Upper lobe of left lung (tissue), 6 donors: Measurements from ENCODE around the gene KCNT1. TPM values are rescaled to one million over a fixed set of nuclear protein-coding genes. Genes with fewer than 3 reads are reported as not detected.

Source experiments
- ATAC-seq, 2 donors: fragments of 200-7000 bp; cut with Tn5 transposase; one replicate each; pipeline ENCODE4 v1.9.1; 2022; ENCODE audit warnings: mild to moderate bottlenecking in 2 of 2, moderate library complexity in 2 of 2; ENCODE audit not compliant: low FRiP score in 2 of 2
- DNase-seq, 2 donors: peaks; one replicate each; pipeline ENCODE4 v3.0.0-alpha.2; 2019 to 2020
- H3K27ac ChIP-seq, 4 donors: fragments of 200-600 bp; sonication (generic); one replicate each; pipeline ENCODE4 v1.5.1; 2016 to 2019
- H3K27me3 ChIP-seq, 4 donors: fragments of 200-600 bp; sonication (generic); one replicate each; pipeline ENCODE4 v1.5.1; 2017 to 2019
- H3K36me3 ChIP-seq, 4 donors: fragments of 200-600 bp; sonication (generic); one replicate each; pipeline ENCODE4 v1.5.1; 2016 to 2019
- H3K4me1 ChIP-seq, 4 donors: fragments of 200-600 bp; sonication (generic); one replicate each; pipeline ENCODE4 v1.5.1; 2018 to 2019
- H3K4me3 ChIP-seq, 4 donors: fragments of 200-600 bp; sonication (generic); one replicate each; pipeline ENCODE4 v1.5.1; 2017 to 2019; ENCODE audit warnings: mild to moderate bottlenecking in 2 of 4, moderate library complexity in 1 of 4
- H3K9me3 ChIP-seq, 4 donors: fragments of 200-600 bp; sonication (generic); one replicate each; pipeline ENCODE4 v1.5.1; 2018 to 2019
- CTCF ChIP-seq, 6 experiments: fragments of 450-650 bp in 4 of 6; fragments of 200-600 bp in 2 of 6; sonication (generic) in 2 of 6; IDR thresholded peaks; one replicate each; pipeline ENCODE4 v1.5.1; 2016 to 2019; ENCODE audit warnings: antibody characterized with exemption in 6 of 6
- EP300 ChIP-seq, 4 donors: sonication (generic); formaldehyde crosslinking; IDR thresholded peaks; one replicate each; pipeline ENCODE4 v1.5.1; 2017; ENCODE audit warnings: antibody characterized with exemption in 4 of 4, control low read depth in 2 of 4
- POLR2A ChIP-seq, 4 donors: fragments of 450-650 bp; IDR thresholded peaks; one replicate each; pipeline ENCODE4 v1.5.1; 2016 to 2017; ENCODE audit warnings: antibody characterized with exemption in 4 of 4, mild to moderate bottlenecking in 2 of 4
- POLR2AphosphoS5 ChIP-seq, 2 donors: sonication (generic); formaldehyde crosslinking; IDR thresholded peaks; one replicate each; pipeline ENCODE4 v1.5.1; 2017; ENCODE audit warnings: antibody characterized with exemption in 2 of 2
- WGBS, 2 donors: methylation state at CpG; one replicate each; pipeline ENCODE4 v1.1.5; 2017 to 2018; 5-methylcytosine and 5-hydroxymethylcytosine counted together
- total RNA-seq, 6 donors: library from RNA; depleted of rRNA in 4 of 6; stranded (reverse); fragments of >200 nt in 4 of 6; gene quantifications; one replicate each; pipeline versions ENCODE4 v1.1.0 to v1.2.1, GENCODE V29; 2016 to 2021
- donor health status: DM: no; HTN: no; CAD: no; lungs with moderate emphysema.
- donor health status: DM: no; HTN: yes; CAD: no; lungs with severe emphysema.

KCNT1 gene
- total RNA-seq, 6 donors from 2014 or later, result 0.11 to 1.0 (median 0.31) TPM; not detected in 2

GRCh38 chr9:135729480-135729879 lies 27.5 kb downstream of the KCNT1 start:
- ATAC-seq (no peak), DNase-seq (no peak)
- Histone ChIP-seq H3K9me3 (peaks cover 0 to 11% (median 0%) of the 10 kb centered on the region in 4 donors), H3K36me3 (no peaks in the 10 kb centered on the region), H3K4me1 (no peaks in the 10 kb centered on the region), H3K27me3 (peaks cover 0 to 6% (median 0%) of the 10 kb centered on the region in 4 donors), H3K27ac (no peak overlapping the region), H3K4me3 (no peak overlapping the region)
- WGBS, 2 donors, result 64% methylated on average over 13 of the region's 13 CpGs; no CpG with 5 or more reads in 1 of the 2 donors
- no peak for TF ChIP-seq POLR2A (IDR thresholded peaks at IDR 0.05)
- no peak for TF ChIP-seq EP300 (IDR thresholded peaks at IDR 0.05)
- TF ChIP-seq CTCF (IDR thresholded peaks at IDR 0.05), result no peak
- TF ChIP-seq POLR2AphosphoS5 (IDR thresholded peaks at IDR 0.05), result no peak

GRCh38 chr9:135731454-135731853 lies 29.5 kb downstream of the KCNT1 start:
- peaks cover 0 to 9% (median under 1%) of the 10 kb centered on the region in 4 donors for H3K27me3 ChIP-seq
- H3K4me1 ChIP-seq, result no peaks in the 10 kb centered on the region
- no peak for TF ChIP-seq POLR2A (IDR thresholded peaks at IDR 0.05)
- 90 to 94% methylated on average over 12 of the region's 12 CpGs for WGBS, 2 donors
- DNase-seq (no peak), ATAC-seq (no peak)
- no peak overlapping the region for H3K27ac ChIP-seq
- no peaks in the 10 kb centered on the region for H3K36me3 ChIP-seq
- H3K4me3 ChIP-seq, result no peak overlapping the region
- peaks cover 0 to 11% (median 0%) of the 10 kb centered on the region in 4 donors for H3K9me3 ChIP-seq

- no peak overlapping the region for H3K27ac ChIP-seq
- peaks cover 0 to 21% (median under 1%) of the 10 kb centered on the region in 4 donors for H3K27me3 ChIP-seq
- 59 to 67% methylated on average over 4 to 5 of the region's 6 CpGs for WGBS, 2 donors
- H3K4me3 ChIP-seq, result no peak overlapping the region
- no peaks in the 10 kb centered on the region for H3K4me1 ChIP-seq
- TF ChIP-seq POLR2A (IDR thresholded peaks at IDR 0.05) (no peak), EP300 (IDR thresholded peaks at IDR 0.05) (no peak), POLR2AphosphoS5 (IDR thresholded peaks at IDR 0.05) (no peak), CTCF (IDR thresholded peaks at IDR 0.05) (no peak)
- DNase-seq, result no peak
- no peak for ATAC-seq
- H3K36me3 ChIP-seq, result no peaks in the 10 kb centered on the region
- peaks cover 0 to 11% (median 0%) of the 10 kb centered on the region in 4 donors for H3K9me3 ChIP-seq
Observed at GRCh38 chr9:135732569-135733257, 30.7 kb downstream of the KCNT1 start.

DNA sequence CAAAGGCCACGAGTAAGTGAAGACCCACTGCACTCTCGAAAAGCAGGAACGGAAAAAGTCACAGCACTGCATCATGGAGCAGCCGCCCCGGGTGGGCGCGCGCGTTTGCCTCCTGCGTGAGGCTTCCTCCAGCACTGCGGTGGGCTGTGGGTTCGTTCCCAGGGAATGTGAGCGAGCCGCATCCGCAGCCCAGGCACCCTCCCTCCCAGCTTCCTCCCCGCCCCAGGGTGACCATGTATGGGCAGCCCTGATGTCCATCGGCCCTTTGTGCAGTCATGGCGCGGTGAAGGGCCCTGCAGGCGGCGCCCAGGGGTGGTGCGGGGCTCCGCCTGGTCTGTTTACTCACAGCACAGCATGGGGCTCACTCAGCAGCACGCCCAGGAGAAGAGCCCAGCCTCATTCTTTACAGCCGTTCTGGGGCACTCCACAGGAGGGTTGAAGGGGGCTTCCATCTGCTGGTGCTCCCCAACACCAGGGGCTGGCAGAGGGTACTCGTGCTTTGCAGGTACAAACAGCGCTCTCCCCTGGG lies 32.7 kb downstream of the KCNT1 start:
- H3K9me3 ChIP-seq, result peaks cover 0 to 11% (median 0%) of the 10 kb centered on the region in 4 donors
- H3K27me3 ChIP-seq, result peaks cover 0 to 23% (median under 1%) of the 10 kb centered on the region in 4 donors

More for the DNA sequence above, 32.7 kb downstream of the KCNT1 start:
- H3K4me3 ChIP-seq, result no peak overlapping the region
- H3K4me1 ChIP-seq, result no peaks in the 10 kb centered on the region
- H3K36me3 ChIP-seq, result no peaks in the 10 kb centered on the region
- DNase-seq (peak in 1 of 2 donors; percentile 62), ATAC-seq (no peak)
- TF ChIP-seq POLR2AphosphoS5 (IDR thresholded peaks at IDR 0.05), result no peak
- TF ChIP-seq EP300 (IDR thresholded peaks at IDR 0.05), result no peak
- no peak for TF ChIP-seq POLR2A (IDR thresholded peaks at IDR 0.05)
- TF ChIP-seq CTCF (IDR thresholded peaks at IDR 0.05), result no peak
- no peak overlapping the region for H3K27ac ChIP-seq
- WGBS, 2 donors, result 75 to 89% methylated on average over 11 to 21 of the region's 27 CpGs
